CD4-positive, CD25-positive, alpha-beta regulatory T cell (primary cell): Measurements from ENCODE around the gene SEMA3D. TPM values are rescaled to one million over a fixed set of nuclear protein-coding genes. Genes with fewer than 3 reads are reported as not detected.
"Not testable (repeated sequence)": the region's sequence is repeated elsewhere in the genome, so short reads cannot be mapped to it uniquely, and the experiment has no call there.

ENCODE experiments used
- ATAC-seq, 2 donors: fragments of 150-1000 bp; cut with Tn5 transposase; one replicate each; pipeline ENCODE4 v1.10.0; 2021; ENCODE audit warnings: low read depth in 2 of 2, moderate number of reproducible peaks in 2 of 2, moderate library complexity in 1 of 2
- DNase-seq, 3 donors: peaks; one replicate each; pipeline versions ENCODE4 v3.0.0 to v3.0.0-alpha.2; 2012 to 2022; ENCODE audit warnings: mixed read lengths in 1 of 3
- H3K27ac ChIP-seq: one replicate; pipeline ENCODE4 v1.7.0; 2013; ENCODE audit warnings: mild to moderate bottlenecking, low read length; ENCODE audit not compliant: insufficient read depth, poor library complexity, severe bottlenecking
- H3K27me3 ChIP-seq: one replicate; pipeline ENCODE4 v1.7.0; 2013; ENCODE audit warnings: low read length; ENCODE audit not compliant: control insufficient read depth, insufficient read depth
- H3K36me3 ChIP-seq: one replicate; pipeline ENCODE4 v1.7.0; 2013; ENCODE audit warnings: mild to moderate bottlenecking, low read length, moderate library complexity; ENCODE audit not compliant: control insufficient read depth, insufficient read depth
- H3K4me1 ChIP-seq: 2 replicates; pipeline ENCODE4 v1.7.0; 2013; ENCODE audit warnings: mild to moderate bottlenecking, low read length; ENCODE audit not compliant: insufficient read depth, control insufficient read depth, poor library complexity, severe bottlenecking
- H3K4me3 ChIP-seq: one replicate; pipeline ENCODE4 v1.7.0; 2013; ENCODE audit warnings: low read depth, mild to moderate bottlenecking, low read length, moderate library complexity
- H3K9me3 ChIP-seq, 2 experiments: 1 replicate in 1 of 2; 2 replicates in 1 of 2; pipeline ENCODE4 v1.7.0; 2013; ENCODE audit warnings: low read length in 2 of 2, mild to moderate bottlenecking in 1 of 2, moderate library complexity in 1 of 2; ENCODE audit not compliant: control insufficient read depth in 2 of 2
- H3K27ac Mint-ChIP-seq, 3 donors: one replicate each; pipeline ENCODE4 v1.8.0; 2020 to 2022; ENCODE audit warnings: mild to moderate bottlenecking in 3 of 3, mixed read lengths in 3 of 3, moderate library complexity in 2 of 3
- H3K27me3 Mint-ChIP-seq: one replicate; pipeline ENCODE4 v1.8.0; 2022; ENCODE audit warnings: mild to moderate bottlenecking, mixed read lengths
- H3K36me3 Mint-ChIP-seq: one replicate; pipeline ENCODE4 v1.8.0; 2020; ENCODE audit warnings: mixed read lengths
- H3K4me1 Mint-ChIP-seq, 4 donors: one replicate each; pipeline ENCODE4 v1.8.0; 2020 to 2022; ENCODE audit warnings: mixed read lengths in 4 of 4, mild to moderate bottlenecking in 1 of 4
- H3K4me3 Mint-ChIP-seq, 4 donors: one replicate each; pipeline ENCODE4 v1.8.0; 2020 to 2022; ENCODE audit warnings: mild to moderate bottlenecking in 4 of 4, mixed read lengths in 4 of 4, moderate library complexity in 3 of 4
- H3K9me3 Mint-ChIP-seq, 7 donors: one replicate each; pipeline ENCODE4 v1.8.0; 2020 to 2022; ENCODE audit warnings: mixed read lengths in 7 of 7, mild to moderate bottlenecking in 3 of 7, moderate library complexity in 2 of 7
- polyA plus RNA-seq, 4 donors: library from polyadenylated mRNA; unstranded; fragments of 300-500 nt; fragmentation: Illumina TruSeq; gene quantifications; one replicate each; pipeline ENCODE4 v1.2.3, GENCODE V29; 2021
- total RNA-seq: library from RNA; stranded (reverse); gene quantifications from one replicate; pipeline ENCODE4 v1.2.3, GENCODE V29; 2022

SEMA3D gene
- total and polyA plus RNA-seq, 5 donors from 2014 or later: not detected

DNA sequence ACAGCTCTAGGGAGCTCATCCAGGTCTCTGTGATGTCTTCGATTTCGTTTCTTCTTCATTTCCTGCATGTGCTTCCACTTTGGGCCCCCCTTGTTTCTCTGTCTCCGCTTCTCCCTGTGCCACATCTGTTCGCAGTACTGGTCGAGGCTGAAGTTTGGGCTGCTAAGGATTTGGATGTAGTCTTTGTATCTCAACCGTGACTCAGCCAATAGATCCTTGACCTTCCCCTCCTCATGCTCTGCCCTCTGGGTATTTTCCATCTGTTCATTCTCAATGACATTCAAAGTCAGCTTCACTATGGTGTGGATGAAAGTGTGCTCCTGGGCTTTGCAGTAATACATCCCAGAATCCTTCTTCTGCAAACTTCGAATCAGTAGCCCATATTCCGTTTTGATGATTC lies 187.4 kb downstream of the SEMA3D start:
- Mint-ChIP-seq H3K4me1 (no peaks in the 10 kb centered on the region), H3K36me3 (no peaks in the 10 kb centered on the region), H3K4me3 (no peak overlapping the region), H3K9me3 (peaks cover 0 to 8% (median 2%) of the 10 kb centered on the region in 7 donors), H3K27ac (no peak overlapping the region), H3K27me3 (peaks cover 4% of the 10 kb centered on the region)
- Histone ChIP-seq H3K27ac (no peak overlapping the region), H3K4me1 (no peaks in the 10 kb centered on the region), H3K27me3 (no peaks in the 10 kb centered on the region), H3K4me3 (no peak overlapping the region), H3K9me3 (no peaks in the 10 kb centered on the region), H3K36me3 (no peaks in the 10 kb centered on the region)
- ATAC-seq (no peak), DNase-seq (no peak)

DNA sequence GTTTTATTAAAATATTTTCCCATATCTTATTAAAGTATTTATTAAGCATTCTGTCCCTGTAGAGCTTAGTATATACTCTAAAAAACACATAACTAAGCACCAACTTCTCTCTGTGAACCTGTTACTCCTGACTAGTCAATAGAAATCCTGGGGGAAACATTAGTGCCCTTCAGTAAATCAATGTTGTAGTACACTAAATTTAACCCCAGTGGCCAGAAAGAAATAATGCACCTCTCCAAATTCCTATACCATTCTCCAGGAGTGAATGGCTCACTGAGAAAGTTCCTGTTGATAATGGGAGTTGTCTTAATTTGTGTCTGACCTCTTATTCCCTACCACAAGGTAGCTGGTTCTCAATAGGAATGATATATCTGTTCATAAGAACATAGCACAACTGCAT lies 188.2 kb downstream of the SEMA3D start:
- Histone ChIP-seq H3K27ac (no peak overlapping the region), H3K4me3 (no peak overlapping the region), H3K27me3 (no peaks in the 10 kb centered on the region), H3K4me1 (no peaks in the 10 kb centered on the region), H3K9me3 (no peaks in the 10 kb centered on the region), H3K36me3 (no peaks in the 10 kb centered on the region)
- DNase-seq (no peak), ATAC-seq (no peak)
- peaks cover 0 to 8% (median 2%) of the 10 kb centered on the region in 7 donors for H3K9me3 Mint-ChIP-seq
- no peak overlapping the region for H3K4me3 Mint-ChIP-seq
- peaks cover 4% of the 10 kb centered on the region for H3K27me3 Mint-ChIP-seq
- no peaks in the 10 kb centered on the region for H3K36me3 Mint-ChIP-seq
- H3K4me1 Mint-ChIP-seq: no peaks in the 10 kb centered on the region
- no peak overlapping the region for H3K27ac Mint-ChIP-seq

DNA sequence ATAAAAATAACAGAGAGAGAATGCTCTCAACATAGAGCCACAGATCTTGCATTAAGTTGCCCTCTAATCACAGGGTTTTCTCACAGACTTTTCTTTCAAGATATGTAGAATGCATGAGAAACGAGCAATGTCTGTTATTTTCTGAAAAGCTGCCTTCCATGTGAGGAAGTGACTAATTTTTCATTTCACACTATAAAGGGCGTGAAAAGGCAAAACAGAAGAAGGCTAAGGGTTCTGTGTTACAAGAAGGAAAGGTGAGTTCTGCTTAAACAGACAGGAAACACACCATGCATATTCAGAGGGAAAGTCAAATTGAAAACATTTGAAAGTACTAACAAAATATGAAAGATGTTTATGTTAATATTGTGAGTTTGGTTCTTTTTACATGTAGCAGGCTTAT lies 189.2 kb downstream of the SEMA3D start:
- no peaks in the 10 kb centered on the region for H3K4me1 Mint-ChIP-seq
- Histone ChIP-seq H3K27me3 (no peaks in the 10 kb centered on the region), H3K27ac (no peak overlapping the region), H3K36me3 (no peaks in the 10 kb centered on the region), H3K9me3 (no peaks in the 10 kb centered on the region), H3K4me3 (no peak overlapping the region), H3K4me1 (no peaks in the 10 kb centered on the region)
- DNase-seq (peak in 1 of 3 donors; percentile 13), ATAC-seq (no peak)
- H3K27me3 Mint-ChIP-seq: peaks cover 4% of the 10 kb centered on the region
- H3K9me3 Mint-ChIP-seq: peaks cover 0 to 8% (median 2%) of the 10 kb centered on the region in 7 donors
- no peak overlapping the region for H3K4me3 Mint-ChIP-seq
- no peak overlapping the region for H3K27ac Mint-ChIP-seq
- H3K36me3 Mint-ChIP-seq: no peaks in the 10 kb centered on the region

DNA sequence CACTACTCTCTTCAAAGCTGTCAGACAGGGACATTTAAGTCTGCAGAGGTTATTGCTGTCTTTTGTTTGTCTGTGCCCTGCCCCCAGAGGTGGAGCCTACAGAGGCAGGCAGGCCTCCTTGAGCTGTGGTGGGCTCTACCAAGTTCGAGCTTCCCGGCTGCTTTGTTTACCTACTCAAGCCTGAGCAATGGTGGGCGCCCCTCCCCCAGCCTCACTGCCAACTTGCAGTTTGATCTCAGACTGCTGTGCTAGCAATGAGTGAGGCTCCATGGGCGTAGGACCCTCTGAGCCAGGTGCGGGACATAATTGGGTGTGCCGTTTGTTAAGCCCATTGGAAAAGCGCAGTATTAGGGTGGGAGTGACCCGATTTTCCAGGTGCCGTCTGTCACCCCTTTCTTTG lies 193.9 kb downstream of the SEMA3D start:
- H3K9me3 ChIP-seq, DNase-seq, H3K27ac Mint-ChIP-seq, H3K27ac ChIP-seq, ATAC-seq, H3K36me3 Mint-ChIP-seq, H3K27me3 ChIP-seq, H3K27me3 Mint-ChIP-seq, H3K4me3 Mint-ChIP-seq, H3K36me3 ChIP-seq, H3K9me3 Mint-ChIP-seq, H3K4me3 ChIP-seq, H3K4me1 ChIP-seq, H3K4me1 Mint-ChIP-seq: not testable (repeated sequence)

DNA sequence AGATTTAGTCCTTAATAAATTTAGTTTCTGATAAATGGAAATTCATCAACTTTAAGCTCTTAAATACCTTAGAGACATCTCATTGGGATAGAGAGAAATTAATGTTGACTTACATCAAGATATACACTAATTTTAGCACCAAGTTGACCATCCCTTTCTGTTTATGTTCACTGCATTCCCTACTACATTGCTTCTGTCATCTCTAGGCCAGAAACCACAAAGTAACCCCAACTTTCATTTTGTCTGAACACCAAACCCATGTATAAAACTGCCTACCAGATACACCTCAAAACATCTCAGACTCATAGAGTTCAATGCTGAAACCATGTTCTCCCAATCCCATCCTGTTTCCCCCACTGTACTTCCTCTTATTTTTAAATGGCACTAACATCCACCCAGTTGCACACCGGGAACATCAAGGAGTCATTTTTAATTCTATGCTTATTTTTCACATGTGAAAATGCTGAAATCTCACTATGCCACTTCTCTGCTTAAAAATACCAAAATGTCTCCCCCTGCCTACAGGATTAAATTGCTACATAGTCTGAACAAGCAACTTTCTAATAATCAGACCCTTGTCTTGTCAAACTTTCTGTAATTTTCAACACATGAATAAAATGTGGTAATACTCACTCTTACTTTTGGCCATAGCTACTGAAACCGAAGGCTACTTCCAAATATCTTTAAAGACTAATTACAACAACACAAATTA lies 201.6 kb downstream of the SEMA3D start:
- Histone ChIP-seq H3K27ac (no peak overlapping the region), H3K27me3 (no peaks in the 10 kb centered on the region), H3K4me1 (no peaks in the 10 kb centered on the region), H3K4me3 (no peak overlapping the region), H3K36me3 (no peaks in the 10 kb centered on the region), H3K9me3 (peaks cover 0 to 7% of the 10 kb centered on the region in 2 experiments)
- no peaks in the 10 kb centered on the region for H3K4me1 Mint-ChIP-seq
- no peak for ATAC-seq
- H3K27me3 Mint-ChIP-seq: no peaks in the 10 kb centered on the region
- DNase-seq: no peak
- no peak overlapping the region for H3K27ac Mint-ChIP-seq
- peaks cover 0 to 10% (median 5%) of the 10 kb centered on the region in 7 donors for H3K9me3 Mint-ChIP-seq
- H3K36me3 Mint-ChIP-seq: no peaks in the 10 kb centered on the region
- no peak overlapping the region for H3K4me3 Mint-ChIP-seq

DNA sequence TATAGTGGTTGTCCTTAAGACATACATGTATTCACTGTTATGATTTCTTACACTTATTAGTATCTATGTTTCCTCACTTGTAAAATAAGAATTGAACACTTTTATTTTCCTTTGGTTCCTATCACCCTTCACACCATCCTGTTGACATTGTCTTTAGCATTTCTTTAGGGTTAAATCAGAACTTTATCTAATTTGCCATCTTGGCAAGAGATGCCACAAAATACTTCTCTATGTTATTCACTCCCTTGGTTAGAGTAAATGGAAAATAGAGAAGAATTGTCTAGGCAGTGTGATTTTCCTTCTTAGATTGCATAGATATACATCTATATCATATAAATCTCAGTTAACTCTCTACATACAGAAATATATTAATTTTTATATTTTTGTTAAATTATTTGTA lies 204.7 kb downstream of the SEMA3D start:
- Histone ChIP-seq H3K4me3 (no peak overlapping the region), H3K4me1 (no peaks in the 10 kb centered on the region), H3K36me3 (no peaks in the 10 kb centered on the region), H3K27ac (no peak overlapping the region), H3K27me3 (no peaks in the 10 kb centered on the region), H3K9me3 (peaks cover 0 to 7% of the 10 kb centered on the region in 2 experiments)
- H3K4me1 Mint-ChIP-seq: no peaks in the 10 kb centered on the region
- DNase-seq: no peak
- no peaks in the 10 kb centered on the region for H3K36me3 Mint-ChIP-seq
- H3K27me3 Mint-ChIP-seq: no peaks in the 10 kb centered on the region
- H3K27ac Mint-ChIP-seq: no peak overlapping the region
- H3K4me3 Mint-ChIP-seq: no peak overlapping the region
- no peak for ATAC-seq
- H3K9me3 Mint-ChIP-seq: peaks cover 0 to 12% (median 8%) of the 10 kb centered on the region in 7 donors

DNA sequence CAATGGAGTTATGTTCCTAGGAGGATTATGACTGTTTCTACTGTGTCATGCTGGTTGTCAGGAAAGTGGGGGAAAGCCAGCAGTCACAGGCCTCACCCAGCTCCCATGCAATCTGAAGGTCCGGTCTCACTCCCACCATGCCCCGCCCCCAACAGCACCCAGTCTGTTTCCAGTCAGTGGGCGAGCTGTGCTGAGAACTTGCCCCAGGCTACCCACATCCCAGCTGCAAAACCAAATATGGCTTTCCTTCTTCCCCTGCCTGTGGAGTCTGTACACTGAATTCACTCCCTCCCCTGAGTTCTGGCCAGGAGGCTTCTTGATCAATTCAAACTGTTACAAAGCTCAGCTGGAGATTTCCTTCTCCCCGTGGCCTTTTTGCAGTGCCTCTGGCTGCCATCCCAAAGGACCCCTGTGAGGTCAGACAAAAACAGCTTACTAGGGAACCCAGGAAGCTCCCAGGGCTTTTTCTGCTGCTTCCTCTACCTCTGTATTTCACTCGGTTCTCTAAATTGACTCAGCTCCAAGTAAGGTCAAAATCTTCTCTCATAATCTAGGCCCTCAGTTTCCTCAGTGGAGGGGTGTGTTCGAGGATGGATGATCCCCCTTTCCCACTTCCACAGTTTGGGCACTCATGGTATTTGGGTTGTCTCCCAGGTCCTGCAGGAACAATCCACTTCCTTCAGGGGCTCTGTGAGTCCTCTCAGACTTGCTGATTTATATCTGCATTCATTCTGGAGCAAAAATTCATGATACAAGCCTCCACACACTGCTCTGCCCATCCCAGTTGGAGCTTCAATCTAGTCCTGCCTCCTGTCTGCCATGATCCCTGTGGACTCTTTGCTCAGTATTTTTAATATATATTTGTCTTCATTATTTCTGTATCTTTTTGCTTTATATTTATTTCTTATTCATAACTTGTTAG lies 205.5 kb downstream of the SEMA3D start:
- Mint-ChIP-seq H3K4me1 (no peaks in the 10 kb centered on the region), H3K36me3 (no peaks in the 10 kb centered on the region), H3K9me3 (peaks cover 2 to 14% (median 8%) of the 10 kb centered on the region in 7 donors), H3K27me3 (no peaks in the 10 kb centered on the region), H3K4me3 (no peak overlapping the region), H3K27ac (no peak overlapping the region)
- Histone ChIP-seq H3K4me3 (no peak overlapping the region), H3K9me3 (peaks cover 0 to 7% of the 10 kb centered on the region in 2 experiments), H3K27me3 (no peaks in the 10 kb centered on the region), H3K27ac (no peak overlapping the region), H3K36me3 (no peaks in the 10 kb centered on the region), H3K4me1 (no peaks in the 10 kb centered on the region)
- ATAC-seq (no peak), DNase-seq (no peak)
